HG02852 (cell line): ENCODE results near the gene TMPRSS9.
"Not testable (repeated sequence)": the region's sequence is repeated elsewhere in the genome, so short reads cannot be mapped to it uniquely, and the experiment has no call there.

Experiments used
- ATAC-seq: cut with Tn5 transposase; IDR thresholded peaks from one replicate; pipeline ENCODE4 v1.9.1; 2021; ENCODE audit warnings: mild to moderate bottlenecking, moderate library complexity; ENCODE audit not compliant: unreplicated experiment

Gene TMPRSS9

GRCh38 chr19:2387367-2388288 lies 27.6 kb downstream of the TMPRSS9 start:
- ATAC-seq, result no peak

- ATAC-seq, result no peak
Measured at GRCh38 chr19:2389594-2389993, 29.5 kb downstream of the TMPRSS9 start.

GRCh38 chr19:2391118-2391725 lies 31.2 kb downstream of the TMPRSS9 start:
- no peak for ATAC-seq

GRCh38 chr19:2392366-2392765 lies 32.3 kb downstream of the TMPRSS9 start:
- no peak for ATAC-seq

- not testable (repeated sequence) for ATAC-seq
Measured at GRCh38 chr19:2392899-2393298, 32.8 kb downstream of the TMPRSS9 start.

- no peak for ATAC-seq
Measured at GRCh38 chr19:2394054-2394441, 34.0 kb downstream of the TMPRSS9 start.

GRCh38 chr19:2394442-2395292 lies 34.6 kb downstream of the TMPRSS9 start:
- ATAC-seq, result no peak

- not testable (repeated sequence) for ATAC-seq
Measured at GRCh38 chr19:2395293-2395829, 35.3 kb downstream of the TMPRSS9 start.

GRCh38 chr19:2397173-2397572 lies 37.1 kb downstream of the TMPRSS9 start:
- not testable (repeated sequence) for ATAC-seq

- no peak for ATAC-seq
Measured at GRCh38 chr19:2398735-2399305, 38.8 kb downstream of the TMPRSS9 start.

GRCh38 chr19:2399582-2399981 lies 39.5 kb downstream of the TMPRSS9 start:
- no peak for ATAC-seq

- no peak for ATAC-seq
Measured at GRCh38 chr19:2408247-2408646, 48.2 kb downstream of the TMPRSS9 start.

- no peak for ATAC-seq
Measured at GRCh38 chr19:2409352-2409912, 49.4 kb downstream of the TMPRSS9 start.

GRCh38 chr19:2410023-2410422 lies 50.0 kb downstream of the TMPRSS9 start:
- no peak for ATAC-seq

- ATAC-seq, result no peak
Measured at GRCh38 chr19:2411709-2412108, 51.6 kb downstream of the TMPRSS9 start.

- no peak for ATAC-seq
Measured at GRCh38 chr19:2412449-2412848, 52.4 kb downstream of the TMPRSS9 start.

- no peak for ATAC-seq
Measured at GRCh38 chr19:2413159-2413558, 53.1 kb downstream of the TMPRSS9 start.

GRCh38 chr19:2413629-2414028 lies 53.6 kb downstream of the TMPRSS9 start:
- ATAC-seq, result no peak

GRCh38 chr19:2415281-2415972 lies 55.4 kb downstream of the TMPRSS9 start:
- ATAC-seq, result no peak

GRCh38 chr19:2415973-2416319 lies 55.9 kb downstream of the TMPRSS9 start:
- ATAC-seq, result no peak
